Measurements from ENCODE around the gene MFSD6.

DNA sequence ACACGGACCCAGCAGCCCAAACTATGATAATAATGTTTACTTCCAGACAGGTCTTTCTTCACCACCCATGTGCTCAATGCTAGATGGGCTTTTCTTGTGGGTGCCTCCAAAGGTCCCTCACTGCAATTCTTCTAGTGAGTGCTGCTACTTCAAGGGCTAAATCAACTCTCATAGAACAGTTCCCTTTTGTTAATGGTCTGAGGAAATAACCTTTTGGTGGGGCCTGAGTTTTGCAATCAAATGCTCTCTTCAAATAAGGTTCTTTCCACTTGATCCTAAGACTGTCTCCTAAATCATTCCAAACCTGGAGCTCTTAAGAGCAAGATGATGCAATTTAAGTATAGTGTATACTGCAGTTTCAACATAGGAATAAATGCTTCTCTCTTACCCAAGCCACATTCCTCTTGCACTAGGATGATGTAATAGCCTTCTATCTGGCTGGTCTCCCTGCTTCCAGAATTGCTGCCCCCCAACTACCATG is 120.4 kb downstream of the MFSD6 start:
- TF ChIP-seq, protein P1, sequence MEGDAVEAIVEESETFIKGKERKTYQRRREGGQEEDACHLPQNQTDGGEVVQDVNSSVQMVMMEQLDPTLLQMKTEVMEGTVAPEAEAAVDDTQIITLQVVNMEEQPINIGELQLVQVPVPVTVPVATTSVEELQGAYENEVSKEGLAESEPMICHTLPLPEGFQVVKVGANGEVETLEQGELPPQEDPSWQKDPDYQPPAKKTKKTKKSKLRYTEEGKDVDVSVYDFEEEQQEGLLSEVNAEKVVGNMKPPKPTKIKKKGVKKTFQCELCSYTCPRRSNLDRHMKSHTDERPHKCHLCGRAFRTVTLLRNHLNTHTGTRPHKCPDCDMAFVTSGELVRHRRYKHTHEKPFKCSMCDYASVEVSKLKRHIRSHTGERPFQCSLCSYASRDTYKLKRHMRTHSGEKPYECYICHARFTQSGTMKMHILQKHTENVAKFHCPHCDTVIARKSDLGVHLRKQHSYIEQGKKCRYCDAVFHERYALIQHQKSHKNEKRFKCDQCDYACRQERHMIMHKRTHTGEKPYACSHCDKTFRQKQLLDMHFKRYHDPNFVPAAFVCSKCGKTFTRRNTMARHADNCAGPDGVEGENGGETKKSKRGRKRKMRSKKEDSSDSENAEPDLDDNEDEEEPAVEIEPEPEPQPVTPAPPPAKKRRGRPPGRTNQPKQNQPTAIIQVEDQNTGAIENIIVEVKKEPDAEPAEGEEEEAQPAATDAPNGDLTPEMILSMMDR (IDR thresholded peaks at IDR 0.05), result no peak
- TF ChIP-seq POLR2A (IDR thresholded peaks at IDR 0.05), result no peak

Data from thyroid gland (tissue), 4 donors.